NCI-H774 (cell line): ENCODE results near the gene MYPN.
"Not testable (repeated sequence)": the region's sequence is repeated elsewhere in the genome, so short reads cannot be mapped to it uniquely, and the experiment has no call there.

ENCODE experiments used
- DNase-seq: peaks from one replicate; lab custom pipeline; 2025; lab: John Stamatoyannopoulos, UW

The MYPN gene

GRCh38 chr10:68172324-68172723 is 63.0 kb downstream of the MYPN start:
- no peak for DNase-seq

DNA sequence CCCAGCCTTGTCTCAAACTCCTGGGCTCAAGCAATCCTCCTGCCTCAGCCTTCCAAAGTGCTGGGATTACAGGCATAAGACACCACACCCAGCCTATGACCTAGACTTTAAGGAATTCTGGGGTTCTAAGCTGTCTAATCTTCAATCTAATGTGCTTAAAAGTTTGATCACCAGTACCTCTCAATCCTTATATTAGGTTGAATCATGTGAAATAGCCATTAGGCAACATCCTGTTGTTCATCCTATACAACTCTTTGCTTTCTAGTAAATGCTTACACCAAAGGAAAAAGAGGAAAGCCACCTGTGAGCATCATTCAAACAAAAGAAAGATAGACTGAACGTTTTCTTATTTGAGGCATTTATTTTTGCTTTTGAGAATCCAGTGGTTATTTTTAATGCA is 66.7 kb downstream of the MYPN start:
- DNase-seq: no peak

DNA sequence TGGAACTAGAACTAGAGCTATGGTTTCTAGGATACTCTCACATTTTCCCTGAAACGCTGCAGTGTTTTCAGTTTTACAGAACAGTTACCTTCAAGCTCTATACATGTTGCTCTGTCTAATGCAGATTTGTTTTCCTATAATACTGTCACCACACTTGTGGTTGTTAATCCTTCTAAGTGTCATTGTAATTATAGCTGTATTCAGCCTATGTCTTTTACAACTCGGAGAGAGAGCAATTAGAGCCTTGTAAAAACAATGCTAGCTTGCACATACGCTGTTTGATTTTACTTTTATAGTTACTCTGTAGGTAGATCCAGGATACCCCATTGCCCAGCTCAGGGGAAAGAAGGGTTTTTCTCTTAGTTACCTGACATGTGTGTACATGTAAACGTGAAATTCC is 67.5 kb downstream of the MYPN start:
- DNase-seq: no peak

DNA sequence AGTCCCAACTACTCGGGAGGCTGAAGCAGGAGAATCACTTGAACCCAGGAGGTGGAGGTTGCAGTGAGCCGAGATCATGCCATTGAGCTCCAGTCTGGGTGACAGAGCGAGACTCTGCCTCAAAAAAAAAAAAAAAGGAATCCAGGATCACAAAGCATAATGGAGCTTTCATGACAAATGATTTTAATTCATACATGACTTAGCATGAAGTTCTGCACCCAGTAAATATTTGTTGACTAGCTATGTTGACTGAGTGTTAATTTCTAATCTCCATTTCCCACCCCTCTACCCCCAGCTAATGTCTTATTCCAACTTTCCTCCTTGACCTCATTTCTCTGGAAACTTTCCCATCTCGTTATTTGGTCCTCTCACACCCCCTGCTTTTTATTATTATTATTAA is 69.3 kb downstream of the MYPN start:
- no peak for DNase-seq

DNA sequence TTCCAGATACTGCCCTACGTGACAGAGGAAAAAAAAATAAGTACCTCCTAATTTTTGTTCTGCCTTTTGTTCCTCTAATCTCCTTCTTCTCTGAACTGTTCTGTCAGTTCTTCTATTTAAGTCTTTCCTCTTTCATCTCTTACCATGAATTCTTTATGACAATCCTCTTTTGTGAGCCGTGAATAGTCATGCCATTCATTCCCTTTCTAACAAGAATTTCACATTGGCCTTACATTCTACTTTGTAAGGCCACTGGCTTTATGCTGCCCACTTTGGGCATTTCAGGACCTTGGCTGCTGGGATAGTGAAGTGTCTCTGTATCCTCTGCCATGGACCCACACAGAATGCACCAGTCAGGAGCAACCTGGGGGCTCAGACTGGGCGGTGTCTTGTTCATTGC is 69.7 kb downstream of the MYPN start:
- no peak for DNase-seq

GRCh38 chr10:68180490-68180889 is 71.2 kb downstream of the MYPN start:
- DNase-seq: no peak

GRCh38 chr10:68184546-68184945 is 75.3 kb downstream of the MYPN start:
- no peak for DNase-seq

- DNase-seq: no peak
Observed at GRCh38 chr10:68185085-68185484, 75.8 kb downstream of the MYPN start.

- no peak for DNase-seq
Observed at GRCh38 chr10:68188835-68189234, 79.5 kb downstream of the MYPN start.

DNA sequence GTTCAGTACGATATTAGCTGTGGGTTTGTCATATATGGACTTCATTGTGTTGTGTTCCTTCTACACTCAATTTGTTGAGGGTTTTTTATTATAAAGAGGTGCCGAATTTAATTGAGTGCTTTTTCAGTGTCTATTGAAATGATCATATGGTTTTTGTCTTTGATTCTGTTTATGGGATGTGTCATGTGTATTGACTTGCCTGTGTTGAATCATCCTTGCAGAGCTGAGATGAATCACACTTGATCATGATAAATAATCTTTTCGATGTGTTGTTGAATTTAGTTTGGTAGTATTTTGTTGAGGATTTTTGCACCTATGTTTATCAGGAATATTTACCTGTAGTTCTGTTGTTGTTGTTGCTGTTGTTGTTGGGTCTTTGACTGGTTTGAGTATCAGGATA is 82.8 kb downstream of the MYPN start:
- DNase-seq: no peak

GRCh38 chr10:68194290-68194689 is 85.0 kb downstream of the MYPN start:
- no peak for DNase-seq

GRCh38 chr10:68195776-68196175 is 86.5 kb downstream of the MYPN start:
- not testable (repeated sequence) for DNase-seq

DNA sequence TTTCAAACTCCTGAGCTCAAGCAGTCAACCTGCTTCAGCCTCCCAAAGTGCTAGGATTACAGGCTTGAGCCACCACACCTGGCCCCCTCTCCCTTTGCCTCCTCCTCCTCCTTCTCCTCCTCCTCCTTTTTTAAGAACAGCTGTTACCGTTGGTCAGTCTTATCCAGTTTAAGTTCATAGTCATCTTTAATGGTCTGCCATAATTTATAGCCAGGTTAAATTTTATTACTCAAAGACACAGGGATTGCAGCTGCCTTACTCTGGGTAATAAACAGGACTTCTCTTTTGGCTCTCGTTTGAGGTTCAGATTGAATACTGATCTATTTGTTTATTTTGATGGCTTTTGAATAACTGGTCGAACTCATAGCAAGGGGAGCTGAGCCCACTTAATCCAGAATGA is 87.4 kb downstream of the MYPN start:
- no peak for DNase-seq

DNA sequence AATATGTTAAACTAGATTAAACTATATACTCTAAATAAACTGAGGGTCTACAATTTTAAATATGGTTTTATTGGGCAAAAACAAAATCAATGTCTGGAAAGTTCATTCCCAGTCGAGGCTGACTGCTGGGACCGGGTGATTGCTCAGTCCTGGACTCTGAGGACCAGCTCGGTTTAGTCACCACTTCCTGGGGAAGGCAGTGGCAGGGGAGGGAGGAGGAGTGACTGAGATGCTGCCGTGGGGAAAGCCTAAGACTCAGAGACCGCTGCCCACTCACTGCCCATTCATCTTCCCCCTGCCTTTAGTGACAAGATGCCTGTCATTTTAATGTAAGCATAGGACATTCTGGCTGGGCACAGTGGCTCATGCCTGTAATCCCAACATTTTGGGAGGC is 93.7 kb downstream of the MYPN start:
- DNase-seq: no peak

- DNase-seq: peak; percentile 19
Observed at GRCh38 chr10:68208424-68209042, 99.2 kb downstream of the MYPN start.

GRCh38 chr10:68211669-68212068 is 102.4 kb downstream of the MYPN start:
- no peak for DNase-seq

GRCh38 chr10:68212721-68213352 is 103.5 kb downstream of the MYPN start:
- DNase-seq: no peak

GRCh38 chr10:68218786-68219185 is 109.5 kb downstream of the MYPN start:
- no peak for DNase-seq

GRCh38 chr10:68221196-68221595 is 111.9 kb downstream of the MYPN start:
- DNase-seq: no peak

DNA sequence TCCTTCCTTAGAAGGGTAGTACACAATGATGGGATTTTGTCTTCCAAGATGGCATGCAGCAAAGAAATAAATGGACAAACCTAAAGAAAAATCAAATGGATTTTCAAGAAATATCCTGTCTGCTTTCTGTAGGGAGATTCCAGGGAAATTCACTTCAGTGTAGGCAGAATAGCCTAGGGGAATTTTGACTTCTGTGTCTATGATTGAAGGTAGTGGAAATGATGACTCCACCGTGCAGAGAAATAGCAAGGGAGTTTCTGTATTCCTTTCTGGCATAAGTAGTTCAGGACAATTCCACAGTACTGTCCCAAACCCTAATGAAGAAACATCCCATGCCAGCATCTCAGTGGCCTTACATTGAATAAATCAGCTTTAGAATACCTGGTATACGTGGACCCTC is 113.1 kb downstream of the MYPN start:
- DNase-seq: no peak

DNA sequence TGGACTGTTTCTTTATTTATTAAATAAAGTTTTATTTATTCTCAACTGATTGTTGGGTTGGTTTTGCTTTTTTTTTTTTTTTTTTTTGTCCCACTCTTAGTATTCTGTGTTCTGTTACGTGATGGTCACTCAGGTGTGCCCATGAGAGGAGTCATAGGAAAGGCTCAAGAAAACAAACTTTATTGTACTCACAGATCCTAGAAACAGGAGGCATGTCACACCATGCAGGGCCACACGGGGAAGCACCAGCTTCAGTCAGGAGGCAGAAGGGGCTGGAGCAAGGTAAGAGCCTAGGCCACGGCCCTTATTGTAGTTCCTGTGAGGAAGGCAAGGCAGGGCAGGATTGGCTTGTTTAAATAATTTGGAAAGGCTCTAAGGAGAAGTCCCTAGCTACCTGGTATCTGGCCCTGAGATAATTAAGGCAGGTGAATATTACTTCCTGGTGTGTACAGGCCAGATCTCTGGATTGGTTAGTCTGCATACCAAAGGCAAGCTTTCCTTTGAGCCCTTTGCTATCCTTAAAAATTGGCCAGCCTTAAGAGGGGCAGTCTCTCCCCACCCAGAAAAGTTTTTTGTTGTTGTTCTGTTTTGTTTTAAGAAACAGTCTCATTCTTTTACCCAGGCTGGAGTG is 114.4 kb downstream of the MYPN start:
- no peak for DNase-seq

DNA sequence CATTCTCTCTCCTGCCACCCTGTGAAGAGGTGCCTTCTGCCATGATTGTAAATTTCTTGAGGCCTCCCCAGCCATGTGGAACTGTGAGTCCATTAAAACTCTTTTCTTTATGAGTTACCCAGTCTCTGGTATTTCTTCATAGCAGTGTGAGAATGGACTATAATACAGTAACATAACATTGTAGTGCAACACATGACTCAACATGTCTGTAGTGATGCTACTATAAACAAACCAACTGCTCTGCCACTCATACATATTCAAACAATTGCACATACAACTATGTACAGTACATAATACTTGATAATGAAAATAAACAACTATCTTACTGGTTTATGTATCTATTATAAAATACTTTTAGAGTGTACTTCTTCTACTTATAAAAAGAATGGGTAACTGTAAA is 115.5 kb downstream of the MYPN start:
- DNase-seq: no peak

GRCh38 chr10:68230268-68230667 is 121.0 kb downstream of the MYPN start:
- no peak for DNase-seq
